NOMO-1 (cell line): Measurements from ENCODE around the gene RGS6.

Experiments used
- DNase-seq, 2 experiments: peaks; one replicate each; lab custom pipeline; 2025; ENCODE audit not compliant: unreplicated experiment in 2 of 2; lab: John Stamatoyannopoulos, UW

The RGS6 gene

GRCh38 chr14:72063761-72064282 is 131.6 kb downstream of the RGS6 start:
- DNase-seq = no peak

- no peak for DNase-seq
Observed at GRCh38 chr14:72064501-72064900, 132.3 kb downstream of the RGS6 start.

- DNase-seq = no peak
Observed at GRCh38 chr14:72070458-72070857, 138.2 kb downstream of the RGS6 start.

GRCh38 chr14:72075649-72076334 is 143.6 kb downstream of the RGS6 start:
- DNase-seq = no peak

GRCh38 chr14:72081137-72081536 is 148.9 kb downstream of the RGS6 start:
- no peak for DNase-seq

GRCh38 chr14:72084935-72085334 is 152.7 kb downstream of the RGS6 start:
- no peak for DNase-seq

- DNase-seq = no peak
Observed at GRCh38 chr14:72089625-72090024, 157.4 kb downstream of the RGS6 start.

- DNase-seq = no peak
Observed at GRCh38 chr14:72094844-72095582, 162.8 kb downstream of the RGS6 start.

- no peak for DNase-seq
Observed at GRCh38 chr14:72097173-72097783, 165.0 kb downstream of the RGS6 start.

- DNase-seq = no peak
Observed at GRCh38 chr14:72098210-72098609, 166.0 kb downstream of the RGS6 start.

- no peak for DNase-seq
Observed at GRCh38 chr14:72099566-72099965, 167.3 kb downstream of the RGS6 start.

- peak in 1 of 2 experiments; percentile 31 for DNase-seq
Observed at GRCh38 chr14:72104011-72104613, 171.9 kb downstream of the RGS6 start.

GRCh38 chr14:72111911-72112310 is 179.7 kb downstream of the RGS6 start:
- DNase-seq = no peak

GRCh38 chr14:72118841-72119240 is 186.6 kb downstream of the RGS6 start:
- DNase-seq = no peak

- no peak for DNase-seq
Observed at GRCh38 chr14:72120315-72120714, 188.1 kb downstream of the RGS6 start.

- DNase-seq = no peak
Observed at GRCh38 chr14:72123755-72124154, 191.5 kb downstream of the RGS6 start.

GRCh38 chr14:72124171-72124570 is 191.9 kb downstream of the RGS6 start:
- DNase-seq = no peak

GRCh38 chr14:72126091-72126490 is 193.9 kb downstream of the RGS6 start:
- DNase-seq = no peak

- no peak for DNase-seq
Observed at GRCh38 chr14:72126561-72126960, 194.3 kb downstream of the RGS6 start.

GRCh38 chr14:72128629-72129028 is 196.4 kb downstream of the RGS6 start:
- DNase-seq = no peak

GRCh38 chr14:72129291-72129690 is 197.1 kb downstream of the RGS6 start:
- no peak for DNase-seq
